HL-60 (cell line): ENCODE data around the gene GDF11.

Experiments
- DNase-seq, 2 experiments: peaks; one replicate each; pipeline ENCODE4 v3.0.0-alpha.2; 2010 to 2020; ENCODE audit warnings: low read depth in 1 of 2, low spot score in 1 of 2
- H3K27ac ChIP-seq: fragments of 250-450 bp; sonication (Bioruptor Pico); replicated peaks from 2 replicates; pipeline ENCODE4 v1.5.1; 2020; ENCODE audit warnings: mild to moderate bottlenecking, moderate library complexity
- H3K27me3 ChIP-seq: fragments of 250-450 bp; sonication (Bioruptor Pico); 2 replicates; pipeline ENCODE4 v1.5.1; 2021; ENCODE audit warnings: mild to moderate bottlenecking, moderate library complexity; ENCODE audit not compliant: insufficient read depth, poor library complexity, severe bottlenecking
- H3K4me3 ChIP-seq: replicated peaks from 2 replicates; pipeline ENCODE4 v1.5.1; 2011; ENCODE audit warnings: mild to moderate bottlenecking, control low read depth, low read length; ENCODE audit not compliant: insufficient read depth
- CTCF ChIP-seq: IDR thresholded peaks from one replicate; pipeline ENCODE4 v1.5.1; 2011; ENCODE audit warnings: low read length, control low read depth, inconsistent platforms; ENCODE audit not compliant: insufficient read depth
- GABPA ChIP-seq: IDR thresholded peaks from 2 replicates; pipeline ENCODE4 v1.6.1; 2012; ENCODE audit warnings: low read depth
- POLR2AphosphoS5 ChIP-seq: IDR thresholded peaks from 2 replicates; pipeline ENCODE4 v1.6.1; 2012; ENCODE audit warnings: low read depth
- REST ChIP-seq: IDR thresholded peaks from 2 replicates; pipeline ENCODE4 v1.6.1; 2012; ENCODE audit warnings: low read depth; ENCODE audit not compliant: insufficient replicate concordance
- SPI1 ChIP-seq: IDR thresholded peaks from 2 replicates; pipeline ENCODE4 v1.6.1; 2012; ENCODE audit warnings: low read depth, mild to moderate bottlenecking, borderline replicate concordance

The GDF11 gene

DNA sequence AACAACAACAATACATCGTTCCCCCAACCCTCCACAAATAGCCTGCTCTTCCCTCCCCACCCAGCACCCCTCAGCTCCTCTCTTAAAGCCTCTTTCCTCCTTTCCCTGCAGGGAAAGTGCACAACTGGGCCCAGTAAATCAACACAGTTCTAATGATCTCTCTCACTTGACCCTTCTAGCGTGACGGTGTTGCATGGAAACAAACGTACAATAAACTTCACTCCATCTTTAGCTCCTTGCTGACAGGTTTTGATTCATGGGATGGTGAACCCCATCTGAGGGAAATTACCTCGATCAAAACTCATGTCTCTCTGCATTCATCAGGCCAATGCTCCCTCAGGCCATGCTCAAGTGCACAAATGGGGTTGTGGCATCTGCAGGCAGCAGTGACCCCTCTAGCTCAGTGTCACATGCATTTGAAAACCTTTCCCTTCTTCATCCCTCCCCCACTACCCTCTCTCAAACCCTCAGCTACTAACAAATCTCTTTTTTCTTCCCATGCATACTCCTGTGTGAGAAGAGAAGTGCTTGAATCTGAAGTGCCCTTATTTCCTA is 22.9 kb downstream of the GDF11 start:
- no peak for TF ChIP-seq POLR2AphosphoS5
- TF ChIP-seq GABPA, result no peak
- TF ChIP-seq REST, result no peak
- no peak for TF ChIP-seq SPI1
- no peak for TF ChIP-seq CTCF
- DNase-seq, result no peak
- Histone ChIP-seq H3K27me3 (no peaks in the 10 kb centered on the region), H3K4me3 (no peak overlapping the region), H3K27ac (no peak overlapping the region)

- H3K4me3 ChIP-seq, result no peak overlapping the region
- no peak for DNase-seq
- TF ChIP-seq REST, result no peak
- no peak for TF ChIP-seq POLR2AphosphoS5
- no peak for TF ChIP-seq GABPA
- no peak for TF ChIP-seq SPI1
- TF ChIP-seq CTCF, result no peak
- H3K27ac ChIP-seq, result no peak overlapping the region
- no peaks in the 10 kb centered on the region for H3K27me3 ChIP-seq
These were observed 24.2 kb downstream of the GDF11 start for GRCh38 chr12:55767156-55767555.

GRCh38 chr12:55771736-55772135 is 28.8 kb downstream of the GDF11 start:
- Histone ChIP-seq H3K4me3 (no peak overlapping the region), H3K27me3 (no peaks in the 10 kb centered on the region), H3K27ac (no peak overlapping the region)
- TF ChIP-seq POLR2AphosphoS5, result no peak
- no peak for TF ChIP-seq GABPA
- TF ChIP-seq CTCF, result no peak
- TF ChIP-seq REST, result no peak
- DNase-seq, result no peak
